ENCODE results near the gene CHD1.

The CHD1 gene

DNA sequence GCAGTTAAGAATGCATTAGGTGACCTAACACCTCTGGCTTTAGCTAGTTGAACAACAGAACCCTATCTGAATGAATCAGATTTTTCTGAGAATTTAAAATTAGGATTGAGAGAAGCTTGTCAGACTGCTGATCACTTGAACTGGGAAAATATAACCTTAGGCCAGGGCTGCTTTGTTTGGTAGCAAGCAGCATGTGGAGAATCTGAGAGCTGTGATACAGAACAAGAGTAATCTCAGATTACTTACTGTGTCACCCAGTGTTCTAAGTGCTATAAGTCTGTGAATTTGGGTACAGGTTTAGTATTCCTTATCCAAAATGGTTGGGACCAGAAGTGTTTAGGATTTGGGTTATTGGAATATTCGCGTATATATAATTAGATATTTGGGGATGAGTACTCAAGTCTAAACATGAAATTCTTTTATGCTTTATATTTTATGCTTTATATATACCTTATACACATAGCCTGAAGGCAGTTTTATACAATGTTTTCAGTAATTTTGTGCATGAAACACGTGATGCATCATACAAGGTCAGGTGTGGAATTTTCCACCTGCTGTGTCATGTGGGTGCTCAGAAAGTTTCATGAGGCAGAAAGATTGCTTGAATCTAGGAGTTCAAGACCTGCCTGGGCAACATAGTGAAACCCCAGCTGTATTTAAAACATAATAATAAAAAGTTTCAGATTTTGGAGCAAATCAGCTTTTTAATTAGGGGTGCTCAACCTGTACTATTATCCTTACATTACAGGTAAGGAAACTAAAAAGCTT lies 8.3 kb upstream of the CHD1 start:
- DNase-seq (ENCODE audit: low read depth, low spot score), result no peak
- Histone ChIP-seq H3K36me3 (ENCODE audit: control insufficient read depth, insufficient read depth, low read length) (no peaks in the 10 kb centered on the region), H3K4me3 (ENCODE audit: low read length) (no peak overlapping the region), H3K9me3 (ENCODE audit: control insufficient read depth, insufficient read depth, low read length) (no peaks in the 10 kb centered on the region), H3K27ac (ENCODE audit: low read length) (no peak overlapping the region), H3K4me1 (ENCODE audit: control insufficient read depth, insufficient read depth, low read length) (no peaks in the 10 kb centered on the region), H3K27me3 (ENCODE audit: control insufficient read depth, insufficient read depth, low read length) (no peaks in the 10 kb centered on the region)
- WGBS (ENCODE audit: insufficient coverage, insufficient read length), result 100% methylated on average over 2 of the region's 3 CpGs

DNA sequence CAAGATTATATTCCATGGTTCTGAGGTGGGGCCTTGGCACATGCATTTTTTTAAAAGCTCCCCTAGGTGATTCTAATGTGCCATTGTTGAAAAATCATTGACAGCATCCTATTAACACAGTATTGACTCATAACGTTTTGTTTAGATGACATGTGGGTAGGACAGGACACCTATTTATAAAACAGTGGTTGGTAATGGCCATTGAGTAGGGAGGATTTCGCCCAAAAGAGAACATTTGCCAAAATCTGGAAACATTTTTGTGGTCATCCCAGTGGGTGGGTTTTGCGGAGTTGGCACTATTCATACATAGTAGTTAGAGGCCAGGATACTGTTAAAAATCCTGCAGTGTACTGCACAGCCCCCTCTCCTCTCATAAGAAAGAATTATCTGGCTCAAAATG lies 6.4 kb upstream of the CHD1 start:
- H3K27ac ChIP-seq (ENCODE audit: low read length), result no peak overlapping the region
- no peaks in the 10 kb centered on the region for H3K4me1 ChIP-seq (ENCODE audit: control insufficient read depth, insufficient read depth, low read length)
- H3K36me3 ChIP-seq (ENCODE audit: control insufficient read depth, insufficient read depth, low read length), result no peaks in the 10 kb centered on the region
- no CpG with 5 or more reads among the region's 3 CpGs for WGBS (ENCODE audit: insufficient coverage, insufficient read length)
- DNase-seq (ENCODE audit: low read depth, low spot score), result no peak
- no peaks in the 10 kb centered on the region for H3K9me3 ChIP-seq (ENCODE audit: control insufficient read depth, insufficient read depth, low read length)
- H3K4me3 ChIP-seq (ENCODE audit: low read length), result no peak overlapping the region
- H3K27me3 ChIP-seq (ENCODE audit: control insufficient read depth, insufficient read depth, low read length), result no peaks in the 10 kb centered on the region

DNA sequence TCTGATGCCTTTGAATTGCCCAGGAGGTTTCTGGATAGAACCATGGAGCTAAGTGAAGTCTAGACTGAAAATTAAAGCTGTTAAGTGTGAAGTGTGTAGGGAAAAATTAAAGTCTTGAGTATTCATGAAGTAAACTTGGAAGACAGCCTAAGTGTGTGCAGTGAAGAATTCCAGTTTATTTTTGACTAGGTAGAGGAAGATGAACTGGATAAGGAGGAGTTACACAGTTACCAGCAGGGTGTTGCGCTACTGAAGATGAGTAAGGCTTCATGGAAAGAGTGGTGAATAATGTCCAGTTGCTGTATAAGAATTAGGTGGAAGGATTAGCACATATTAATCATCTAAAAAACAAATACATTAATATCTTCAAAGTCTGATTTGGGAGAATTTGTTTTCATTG lies 5.7 kb upstream of the CHD1 start:
- H3K27me3 ChIP-seq (ENCODE audit: control insufficient read depth, insufficient read depth, low read length), result no peaks in the 10 kb centered on the region
- DNase-seq (ENCODE audit: low read depth, low spot score), result no peak
- no peak overlapping the region for H3K27ac ChIP-seq (ENCODE audit: low read length)
- H3K4me1 ChIP-seq (ENCODE audit: control insufficient read depth, insufficient read depth, low read length), result no peaks in the 10 kb centered on the region
- no peaks in the 10 kb centered on the region for H3K36me3 ChIP-seq (ENCODE audit: control insufficient read depth, insufficient read depth, low read length)
- no CpG with 5 or more reads among the region's 1 CpG for WGBS (ENCODE audit: insufficient coverage, insufficient read length)
- no peak overlapping the region for H3K4me3 ChIP-seq (ENCODE audit: low read length)
- H3K9me3 ChIP-seq (ENCODE audit: control insufficient read depth, insufficient read depth, low read length), result no peaks in the 10 kb centered on the region

DNA sequence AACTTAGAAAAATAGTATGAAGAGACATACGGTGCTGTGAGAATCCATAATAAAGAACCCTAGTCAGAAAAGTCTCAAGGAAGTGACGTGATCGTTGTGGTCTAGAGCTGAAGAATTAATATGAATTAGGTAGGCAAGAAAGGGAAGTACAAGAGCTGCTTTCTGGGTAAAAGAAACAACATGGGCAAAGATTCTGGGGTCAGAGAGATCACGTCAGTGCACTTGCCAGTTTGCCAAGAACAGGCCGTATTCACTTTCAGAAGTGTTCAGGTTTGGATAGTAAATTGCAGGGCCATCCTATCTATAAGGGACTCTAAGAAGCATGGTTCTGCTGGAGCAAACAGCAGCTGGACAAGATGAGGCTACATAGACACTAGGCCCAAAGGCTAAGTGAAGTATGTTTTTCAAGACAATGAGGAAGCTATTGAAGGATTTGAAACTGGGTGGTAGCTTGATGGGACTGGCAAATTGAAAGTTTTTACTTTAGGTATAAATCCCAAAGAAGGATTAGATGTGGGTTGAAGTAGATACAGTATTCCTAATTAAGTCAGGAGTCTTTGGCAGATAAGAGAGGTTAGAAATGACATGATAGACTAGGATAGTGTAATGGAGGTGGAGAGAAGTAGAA lies 4.8 kb upstream of the CHD1 start:
- Histone ChIP-seq H3K27me3 (ENCODE audit: control insufficient read depth, insufficient read depth, low read length) (no peaks in the 10 kb centered on the region), H3K27ac (ENCODE audit: low read length) (no peak overlapping the region), H3K4me1 (ENCODE audit: control insufficient read depth, insufficient read depth, low read length) (no peaks in the 10 kb centered on the region), H3K36me3 (ENCODE audit: control insufficient read depth, insufficient read depth, low read length) (no peaks in the 10 kb centered on the region), H3K9me3 (ENCODE audit: control insufficient read depth, insufficient read depth, low read length) (no peaks in the 10 kb centered on the region), H3K4me3 (ENCODE audit: low read length) (no peak overlapping the region)
- no peak for DNase-seq (ENCODE audit: low read depth, low spot score)
- no CpG with 5 or more reads among the region's 5 CpGs for WGBS (ENCODE audit: insufficient coverage, insufficient read length)

DNA sequence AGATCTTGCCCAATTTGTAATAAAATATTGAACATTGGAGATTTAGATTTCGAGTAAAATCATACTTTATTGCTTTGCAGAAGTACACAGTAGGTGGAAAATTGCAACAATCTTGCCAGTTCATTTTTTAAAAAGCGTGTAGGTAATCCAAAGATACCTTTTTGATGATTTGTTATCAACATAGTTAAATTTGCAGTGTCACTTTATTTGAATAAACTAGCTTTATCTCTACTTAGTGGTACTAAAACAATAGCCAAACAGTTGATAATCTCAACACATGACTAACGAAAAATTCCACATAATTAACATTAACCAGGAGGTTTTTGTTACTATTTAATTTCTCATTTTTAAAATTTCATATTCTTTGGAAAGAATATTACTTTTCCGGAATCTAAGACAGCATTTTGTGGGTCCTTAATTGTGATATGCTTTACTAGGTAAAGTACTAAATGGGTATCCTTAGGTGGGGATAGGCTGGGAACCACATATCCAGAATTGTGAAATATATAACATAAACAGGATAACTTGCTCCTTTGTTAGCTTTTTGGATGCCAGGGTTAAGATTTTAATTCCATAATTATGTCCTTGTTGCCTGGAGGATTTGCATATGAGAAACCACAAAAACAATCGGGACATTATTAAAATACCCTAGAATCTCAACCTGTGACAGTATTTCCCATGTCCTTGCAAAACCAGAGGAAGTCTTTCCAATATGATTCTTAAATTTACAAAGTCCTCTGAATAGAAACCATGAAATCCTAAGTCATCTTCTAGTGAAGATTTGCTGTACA lies 2.4 kb upstream of the CHD1 start:
- Histone ChIP-seq H3K27me3 (ENCODE audit: control insufficient read depth, insufficient read depth, low read length) (no peaks in the 10 kb centered on the region), H3K36me3 (ENCODE audit: control insufficient read depth, insufficient read depth, low read length) (no peaks in the 10 kb centered on the region), H3K9me3 (ENCODE audit: control insufficient read depth, insufficient read depth, low read length) (no peaks in the 10 kb centered on the region), H3K27ac (ENCODE audit: low read length) (no peak overlapping the region), H3K4me1 (ENCODE audit: control insufficient read depth, insufficient read depth, low read length) (no peaks in the 10 kb centered on the region), H3K4me3 (ENCODE audit: low read length) (no peak overlapping the region)
- WGBS (ENCODE audit: insufficient coverage, insufficient read length), result no CpG with 5 or more reads among the region's 5 CpGs
- DNase-seq (ENCODE audit: low read depth, low spot score), result no peak

DNA sequence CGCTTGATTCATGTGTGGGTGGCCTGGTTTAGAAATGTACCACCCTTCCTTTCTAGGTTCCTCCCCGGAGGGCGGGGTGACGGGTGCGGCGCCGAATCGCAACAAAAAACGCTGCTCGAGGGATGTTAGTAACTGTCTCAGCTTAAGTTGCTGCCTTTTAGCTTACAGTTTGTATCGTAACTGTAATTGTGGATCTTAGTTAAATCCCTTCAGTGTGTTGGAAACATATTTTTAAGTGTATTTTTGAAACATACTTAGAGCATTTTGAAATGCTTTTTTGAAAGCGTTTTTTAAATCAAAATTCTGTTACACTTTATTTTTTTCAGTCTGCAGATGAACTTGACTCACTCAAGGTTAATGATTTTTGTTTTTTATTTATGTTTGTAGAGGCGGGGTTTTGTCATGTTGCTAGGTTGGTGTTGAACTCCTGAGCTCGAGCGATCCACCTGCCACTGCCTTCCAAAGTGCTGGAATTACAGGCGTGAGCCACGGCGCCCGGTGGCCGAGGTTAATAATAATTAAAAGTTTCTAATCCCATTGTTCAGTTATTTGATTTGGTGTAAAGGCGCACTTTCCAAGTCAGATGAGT lies 997 bp upstream of the CHD1 start:
- WGBS (ENCODE audit: insufficient coverage, insufficient read length), result no CpG with 5 or more reads among the region's 21 CpGs
- Histone ChIP-seq H3K4me1 (ENCODE audit: control insufficient read depth, insufficient read depth, low read length) (no peaks in the 10 kb centered on the region), H3K27me3 (ENCODE audit: control insufficient read depth, insufficient read depth, low read length) (no peaks in the 10 kb centered on the region), H3K4me3 (ENCODE audit: low read length) (peak overlapping the region; percentile 74; the same call in 1 of the 2 replicates), H3K27ac (ENCODE audit: low read length) (no peak overlapping the region), H3K9me3 (ENCODE audit: control insufficient read depth, insufficient read depth, low read length) (no peaks in the 10 kb centered on the region), H3K36me3 (ENCODE audit: control insufficient read depth, insufficient read depth, low read length) (no peaks in the 10 kb centered on the region)
- DNase-seq (ENCODE audit: low read depth, low spot score), result no peak

DNA sequence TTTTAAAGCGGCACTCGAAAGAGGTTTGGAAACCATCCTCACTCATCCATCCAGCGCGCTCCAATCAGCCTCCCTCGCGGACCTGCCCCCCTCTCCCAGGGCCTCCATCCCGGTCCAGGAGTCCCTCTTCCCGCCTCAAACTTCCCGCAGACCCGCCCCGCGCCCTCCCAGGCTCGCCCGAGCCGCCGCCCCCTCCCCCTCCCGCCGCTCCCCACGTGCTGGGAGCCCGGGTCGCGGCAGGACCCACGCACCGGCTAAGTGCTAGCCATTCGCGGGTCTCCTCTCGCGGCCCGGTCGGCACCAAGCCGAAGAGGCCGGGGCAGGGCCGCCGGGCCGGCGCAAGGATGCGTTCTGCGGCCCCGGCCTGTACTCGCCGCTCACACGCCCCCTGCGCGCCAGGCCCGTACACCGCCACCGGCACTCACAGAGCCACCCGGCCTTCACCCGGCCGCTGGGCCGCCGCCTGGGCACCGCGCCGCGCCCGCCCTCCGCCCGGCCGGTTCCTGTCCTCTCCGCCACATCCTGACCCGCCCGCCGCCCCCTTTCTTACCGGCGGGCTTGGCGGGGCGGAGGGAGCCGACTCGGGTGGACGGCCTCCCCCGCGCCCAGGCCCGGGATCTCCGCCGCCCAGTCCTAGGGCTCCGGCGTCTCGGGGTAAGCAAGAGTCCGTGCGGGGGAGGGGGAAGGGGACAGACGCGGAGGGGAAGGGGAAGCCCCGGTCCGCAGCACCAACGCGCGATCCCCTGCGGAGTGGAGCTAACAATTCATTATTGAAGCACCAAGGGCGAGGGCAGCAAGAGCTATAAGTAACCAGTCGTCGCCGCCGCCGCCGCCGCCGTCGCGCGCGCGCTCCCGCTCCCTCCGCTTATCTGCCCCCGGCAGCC lies 576 bp downstream of the CHD1 start:
- Histone ChIP-seq H3K4me1 (ENCODE audit: control insufficient read depth, insufficient read depth, low read length) (no peaks in the 10 kb centered on the region), H3K9me3 (ENCODE audit: control insufficient read depth, insufficient read depth, low read length) (no peaks in the 10 kb centered on the region), H3K27ac (ENCODE audit: low read length) (no peak overlapping the region), H3K36me3 (ENCODE audit: control insufficient read depth, insufficient read depth, low read length) (peaks cover 6% of the 10 kb centered on the region; the same call in 1 of the 2 replicates), H3K4me3 (ENCODE audit: low read length) (peak overlapping the region; percentile 74), H3K27me3 (ENCODE audit: control insufficient read depth, insufficient read depth, low read length) (no peaks in the 10 kb centered on the region)
- DNase-seq (ENCODE audit: low read depth, low spot score), result no peak
- no CpG with 5 or more reads among the region's 106 CpGs for WGBS (ENCODE audit: insufficient coverage, insufficient read length)

DNA sequence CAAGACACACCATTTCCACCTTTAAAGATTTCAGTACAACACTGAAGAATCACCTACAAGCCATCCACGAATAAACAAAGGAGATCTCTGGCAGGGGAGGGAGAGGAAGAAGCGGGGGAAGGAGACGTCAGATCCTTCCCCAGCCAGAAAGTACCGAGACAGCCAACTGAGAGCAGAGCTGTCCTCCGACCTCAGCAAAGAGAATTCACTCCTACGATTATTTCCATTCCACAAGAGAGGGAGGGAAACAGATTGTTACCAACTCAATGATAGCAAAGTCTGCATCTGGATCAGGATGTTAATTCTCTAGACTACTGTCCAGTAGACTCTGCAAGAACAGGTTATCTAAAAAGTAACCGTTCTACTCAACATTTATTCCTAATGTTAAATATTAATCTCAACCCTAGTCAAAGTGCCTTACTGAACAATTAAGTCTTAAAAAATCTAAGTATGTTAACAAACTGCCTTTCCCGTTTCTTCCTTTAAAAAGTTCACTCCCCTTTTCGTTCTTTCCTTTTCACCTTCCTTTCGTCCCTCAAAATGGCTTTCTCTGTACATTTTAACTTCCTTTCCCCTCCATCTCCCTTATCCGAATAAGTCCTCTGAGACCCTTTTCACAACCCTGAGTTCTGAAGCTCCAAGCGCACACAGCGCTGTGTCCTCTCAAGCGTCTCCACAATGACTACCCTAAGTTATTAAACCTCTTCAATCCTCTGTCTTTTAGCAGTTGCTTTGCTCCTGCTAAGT lies 1.4 kb downstream of the CHD1 start:
- Histone ChIP-seq H3K4me1 (ENCODE audit: control insufficient read depth, insufficient read depth, low read length) (no peaks in the 10 kb centered on the region), H3K27me3 (ENCODE audit: control insufficient read depth, insufficient read depth, low read length) (no peaks in the 10 kb centered on the region), H3K27ac (ENCODE audit: low read length) (no peak overlapping the region), H3K4me3 (ENCODE audit: low read length) (peak overlapping the region; percentile 74; the same call in 1 of the 2 replicates), H3K9me3 (ENCODE audit: control insufficient read depth, insufficient read depth, low read length) (no peaks in the 10 kb centered on the region), H3K36me3 (ENCODE audit: control insufficient read depth, insufficient read depth, low read length) (peaks cover 9% of the 10 kb centered on the region)
- no CpG with 5 or more reads among the region's 14 CpGs for WGBS (ENCODE audit: insufficient coverage, insufficient read length)
- no peak for DNase-seq (ENCODE audit: low read depth, low spot score)

DNA sequence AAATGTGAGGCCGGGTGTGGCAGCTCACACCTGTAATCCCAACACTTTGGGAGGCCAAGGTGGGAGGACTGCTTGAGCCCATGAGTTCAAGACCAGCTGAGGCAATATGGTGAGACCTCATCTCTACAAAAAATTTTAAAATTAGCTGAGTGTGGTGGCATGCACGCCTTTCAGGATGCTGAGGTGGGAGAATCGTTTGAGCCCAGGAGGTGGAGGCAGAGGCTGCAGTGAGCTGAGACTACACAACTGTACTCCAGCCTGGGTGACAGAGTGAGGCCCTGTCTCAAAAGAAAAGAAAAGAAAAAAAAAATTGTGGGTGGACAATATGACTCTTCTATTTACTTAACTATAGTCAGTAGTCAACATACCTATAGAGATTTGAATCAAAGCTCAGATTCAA lies 4.8 kb downstream of the CHD1 start:
- no peaks in the 10 kb centered on the region for H3K4me1 ChIP-seq (ENCODE audit: control insufficient read depth, insufficient read depth, low read length)
- no peaks in the 10 kb centered on the region for H3K27me3 ChIP-seq (ENCODE audit: control insufficient read depth, insufficient read depth, low read length)
- peaks cover 13% of the 10 kb centered on the region for H3K36me3 ChIP-seq (ENCODE audit: control insufficient read depth, insufficient read depth, low read length)
- no peak overlapping the region for H3K27ac ChIP-seq (ENCODE audit: low read length)
- H3K9me3 ChIP-seq (ENCODE audit: control insufficient read depth, insufficient read depth, low read length), result no peaks in the 10 kb centered on the region
- WGBS (ENCODE audit: insufficient coverage, insufficient read length), result no CpG with 5 or more reads among the region's 3 CpGs
- no peak for DNase-seq (ENCODE audit: low read depth, low spot score)
- no peak overlapping the region for H3K4me3 ChIP-seq (ENCODE audit: low read length)
